Tongue (tissue), 3 donors: ENCODE data around the gene STK38. TPM values are rescaled to one million over a fixed set of nuclear protein-coding genes. Genes with fewer than 3 reads are reported as not detected.
"Not testable (repeated sequence)": the region's sequence is repeated elsewhere in the genome, so short reads cannot be mapped to it uniquely, and the experiment has no call there.

Experiments
- DNase-seq: peaks from one replicate; pipeline ENCODE4 v3.0.0-alpha.2; 2015
- small RNA-seq: library from RNA; depleted of rRNA; stranded (forward); fragments of <200 nt; gene quantifications from one replicate; pipeline ENCODE3, GENCODE V24; 2014; ENCODE audit warnings: low replicate concordance
- total RNA-seq: library from RNA; depleted of rRNA; stranded (reverse); fragments of >200 nt; gene quantifications from one replicate; pipeline ENCODE4 v1.2.3, GENCODE V29; 2014

The STK38 gene
- total RNA-seq, 1 donor from 2014 or later: 30.5 TPM

DNA sequence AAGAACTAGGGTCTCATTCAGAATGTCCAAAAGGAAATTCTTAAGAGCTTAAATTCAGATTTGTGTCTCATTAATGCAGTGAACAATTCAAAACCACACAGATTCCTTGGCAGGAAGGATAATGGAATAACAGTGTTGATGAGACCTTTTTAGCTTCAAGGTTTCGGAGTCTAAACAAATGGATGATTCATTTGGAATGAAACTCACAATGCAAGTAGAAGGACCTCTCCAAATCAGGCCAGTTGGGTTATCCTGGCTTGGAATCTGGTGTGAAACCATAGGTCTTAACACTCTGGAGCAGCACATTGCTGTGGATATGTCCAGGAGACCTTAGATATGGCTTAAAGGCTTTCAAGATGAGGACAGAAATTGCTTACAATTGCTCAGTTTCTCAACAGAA lies 59.6 kb downstream of the STK38 start:
- DNase-seq: no peak

DNA sequence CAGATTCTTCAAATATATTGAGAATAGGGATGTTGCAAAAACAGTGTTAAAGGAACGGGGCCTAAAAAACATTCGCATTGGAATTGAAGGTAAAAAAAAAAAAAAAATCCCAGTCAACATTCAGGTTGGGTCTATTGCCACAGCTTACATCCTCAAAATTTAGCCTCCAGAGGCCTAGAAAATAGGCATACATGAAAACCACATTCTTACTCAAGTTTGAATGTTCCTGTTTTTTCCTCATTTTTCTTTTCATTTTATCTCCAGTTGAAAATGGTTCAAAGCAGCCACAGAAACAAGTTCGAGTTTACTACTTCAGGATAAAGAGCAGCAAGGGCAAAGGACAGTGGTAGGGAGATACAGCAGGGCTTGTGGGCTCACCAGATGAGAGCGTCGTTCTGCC lies 62.5 kb downstream of the STK38 start:
- DNase-seq: no peak

DNA sequence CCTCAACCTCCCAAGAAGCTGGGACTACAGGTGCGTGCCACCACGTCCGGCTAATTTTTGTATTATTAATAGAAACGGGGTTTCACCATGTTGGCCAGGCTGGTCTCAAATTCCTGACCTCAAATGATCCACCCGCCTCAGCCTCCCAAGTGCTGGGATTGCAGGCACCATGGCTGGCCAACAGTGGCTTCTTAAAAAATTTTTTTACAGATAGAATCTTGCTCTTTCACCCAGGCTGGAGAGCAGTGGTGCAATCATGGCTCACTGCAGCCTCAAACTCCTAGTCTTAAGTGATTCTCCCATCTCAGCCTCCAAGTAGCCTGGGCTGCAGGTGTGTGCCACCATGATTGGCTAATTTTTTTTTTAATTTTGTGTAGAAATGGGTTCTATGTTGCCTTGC lies 64.0 kb downstream of the STK38 start:
- DNase-seq: not testable (repeated sequence)

DNA sequence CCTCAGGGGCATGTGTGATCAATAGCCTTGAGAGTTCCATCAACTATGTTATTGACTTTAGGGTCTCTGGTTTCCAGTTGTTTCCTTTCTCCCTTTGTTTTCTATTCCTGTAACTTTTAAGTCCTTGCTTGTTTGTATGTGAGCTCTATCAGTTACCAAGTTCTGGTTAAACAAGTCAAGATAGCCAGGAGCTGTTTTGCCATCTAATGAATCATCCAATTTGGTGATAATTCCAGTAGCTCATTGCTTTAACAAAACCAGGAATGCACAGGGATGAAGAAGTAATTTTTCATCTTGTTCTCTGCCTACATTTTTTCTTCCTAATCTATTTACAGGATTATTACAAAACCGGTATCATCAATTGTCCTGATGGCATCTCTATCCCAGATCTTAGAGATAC lies 68.0 kb downstream of the STK38 start:
- DNase-seq: no peak

DNA sequence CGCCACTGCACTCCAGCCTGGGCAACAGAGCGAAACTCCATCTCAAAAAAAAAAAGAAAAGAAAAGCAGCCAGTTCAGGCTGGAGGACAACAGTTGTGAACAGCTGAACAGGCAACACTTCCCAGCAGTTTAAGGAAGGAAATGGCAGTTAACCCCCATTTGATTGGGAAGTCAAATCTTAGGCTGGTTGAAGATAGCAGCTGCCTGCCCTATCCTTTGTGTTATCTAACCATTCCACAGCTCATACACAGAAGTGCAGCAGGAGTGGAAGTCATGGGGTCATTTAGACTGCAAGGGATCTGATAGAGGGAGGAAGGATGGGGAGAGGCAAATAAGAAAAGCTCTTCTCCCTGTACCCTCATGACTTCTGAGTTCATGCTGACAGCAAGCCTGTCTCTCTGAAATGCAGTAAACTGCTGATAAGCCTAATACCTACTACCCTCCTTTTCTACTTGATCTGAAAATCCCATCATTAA lies 69.2 kb downstream of the STK38 start:
- DNase-seq: no peak

DNA sequence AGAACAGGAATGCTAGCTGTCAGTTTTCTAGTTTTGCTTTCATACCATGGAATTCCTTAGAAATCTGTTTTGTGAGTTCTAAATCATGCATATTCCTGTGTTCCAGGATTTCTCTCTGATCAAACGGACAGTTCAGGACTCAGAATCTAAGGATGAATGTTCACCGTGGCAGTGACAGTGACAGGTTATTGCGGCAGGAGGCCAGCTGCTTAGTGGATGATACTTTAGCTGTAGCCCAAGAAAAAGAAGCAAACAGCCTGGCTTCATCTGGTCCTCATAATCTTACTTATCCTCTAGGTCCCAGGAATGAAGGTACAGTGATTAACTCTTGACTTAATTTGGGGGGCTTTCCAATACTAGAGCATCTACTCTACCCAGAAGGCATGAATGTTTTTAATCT lies 77.3 kb downstream of the STK38 start:
- DNase-seq: no peak

DNA sequence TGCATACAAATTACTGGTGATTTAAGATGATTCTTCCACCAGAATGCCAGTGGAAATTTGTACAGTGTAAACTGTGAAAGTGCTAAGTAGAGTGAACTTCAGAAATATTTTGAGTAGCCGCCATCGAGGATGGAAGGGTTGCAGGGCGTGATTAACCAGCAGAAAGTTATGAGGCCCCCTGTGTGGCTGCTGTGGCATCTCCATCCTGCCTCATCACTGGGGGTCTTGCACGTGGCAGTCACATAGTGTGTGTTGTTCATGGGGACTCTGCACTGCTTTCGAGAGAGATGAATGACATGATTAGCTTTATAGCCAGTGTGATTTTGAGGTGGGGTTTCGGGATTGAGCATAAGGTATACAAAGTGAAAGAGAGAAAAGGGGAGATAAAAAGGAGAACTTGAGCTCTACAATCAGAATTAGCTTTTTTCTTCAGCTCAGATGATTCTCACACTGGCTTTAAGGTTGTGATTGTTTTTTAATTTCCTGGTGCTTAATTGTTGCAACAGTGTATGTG lies 78.1 kb downstream of the STK38 start:
- no peak for DNase-seq

DNA sequence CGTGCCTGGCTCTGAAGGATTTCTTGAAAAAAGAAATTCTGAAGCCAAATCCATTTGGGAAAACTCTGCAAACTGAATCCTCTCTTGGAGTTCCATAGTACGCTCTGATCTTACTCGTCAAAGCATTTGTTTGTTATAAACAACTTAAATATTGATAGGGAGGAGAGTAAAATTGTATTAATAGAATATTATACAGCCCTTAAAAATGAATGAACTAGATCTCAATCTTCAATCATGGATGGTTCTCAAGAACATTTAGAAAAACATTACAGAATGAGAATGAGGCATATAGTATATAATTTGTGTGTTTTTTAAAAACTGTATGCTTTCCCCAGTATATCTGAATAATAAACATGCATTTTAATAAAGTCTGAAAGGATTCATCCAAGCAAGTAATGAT lies 79.7 kb downstream of the STK38 start:
- no peak for DNase-seq

DNA sequence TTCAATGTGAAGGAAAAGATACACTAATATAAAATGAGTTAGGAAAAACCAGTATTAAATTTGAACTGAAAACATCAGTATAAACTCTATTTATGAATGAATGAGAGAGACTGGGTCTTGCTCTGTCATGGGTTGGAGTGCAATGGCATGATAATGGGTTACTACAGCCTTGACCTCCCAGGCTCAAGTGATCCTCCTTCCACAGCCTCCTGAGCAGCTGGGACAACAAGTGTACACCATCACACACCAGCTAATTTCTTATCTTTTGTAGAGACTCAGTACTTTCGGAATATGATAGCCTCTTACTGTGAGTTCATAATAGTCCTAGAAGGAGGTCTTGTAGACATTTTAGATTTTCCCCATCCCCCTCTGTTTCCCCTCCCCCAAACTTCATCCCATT lies 83.0 kb downstream of the STK38 start:
- DNase-seq: no peak

DNA sequence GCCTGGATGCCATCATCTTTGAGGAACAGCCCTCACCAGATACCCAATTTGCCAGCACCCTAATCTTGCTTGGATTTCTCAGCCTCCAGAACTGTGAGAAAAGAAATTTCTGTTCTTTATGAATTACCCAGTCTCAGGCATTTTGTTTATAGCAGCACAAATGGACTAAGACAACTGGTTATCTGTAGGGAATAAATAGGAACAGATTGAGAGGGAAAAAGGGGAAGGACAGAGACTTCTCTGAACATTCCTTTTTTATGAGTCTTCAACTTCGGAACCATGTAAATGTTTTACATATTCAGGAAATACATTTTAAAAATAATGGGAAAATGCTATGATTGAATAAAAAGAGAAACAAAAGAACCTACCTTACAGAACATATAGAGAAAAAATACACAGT lies 83.6 kb downstream of the STK38 start:
- no peak for DNase-seq

DNA sequence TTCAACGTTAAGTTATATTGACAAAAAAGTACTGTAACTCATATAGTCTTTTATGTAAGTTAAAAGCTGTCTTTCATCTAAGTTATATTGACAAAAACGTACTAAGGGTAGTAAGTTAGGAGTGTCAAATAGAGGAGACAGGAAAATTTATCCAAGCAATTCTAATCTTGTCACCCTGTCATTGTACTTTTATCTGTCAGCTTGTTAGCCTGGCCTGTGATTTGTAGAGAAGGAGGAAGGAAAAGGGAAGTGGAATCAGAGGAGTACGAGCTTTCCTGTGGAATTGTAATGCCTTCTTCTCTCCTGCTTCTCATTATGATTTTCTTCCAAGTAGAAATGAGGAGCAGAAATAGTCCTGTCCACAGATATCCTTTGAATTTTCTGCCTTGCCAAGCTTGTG lies 85.6 kb downstream of the STK38 start:
- DNase-seq: no peak

DNA sequence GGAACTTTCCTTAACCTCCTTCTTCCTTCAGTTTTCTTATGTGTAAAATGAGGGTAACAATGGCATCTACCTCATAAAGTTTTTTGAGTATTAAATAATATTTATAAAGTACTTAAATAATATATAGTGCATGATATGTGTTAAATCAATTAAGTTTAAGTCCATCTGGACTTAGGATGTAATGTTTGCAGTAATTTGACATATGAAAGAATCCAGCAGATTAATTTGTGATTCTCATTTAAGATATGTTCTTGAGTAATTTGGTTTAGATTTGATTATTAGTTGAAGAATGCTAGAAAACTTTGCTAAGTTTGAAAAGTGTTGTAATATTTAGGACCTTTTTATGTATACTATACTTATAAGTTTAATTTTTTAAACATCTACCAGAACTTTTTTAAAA lies 86.4 kb downstream of the STK38 start:
- DNase-seq: no peak

DNA sequence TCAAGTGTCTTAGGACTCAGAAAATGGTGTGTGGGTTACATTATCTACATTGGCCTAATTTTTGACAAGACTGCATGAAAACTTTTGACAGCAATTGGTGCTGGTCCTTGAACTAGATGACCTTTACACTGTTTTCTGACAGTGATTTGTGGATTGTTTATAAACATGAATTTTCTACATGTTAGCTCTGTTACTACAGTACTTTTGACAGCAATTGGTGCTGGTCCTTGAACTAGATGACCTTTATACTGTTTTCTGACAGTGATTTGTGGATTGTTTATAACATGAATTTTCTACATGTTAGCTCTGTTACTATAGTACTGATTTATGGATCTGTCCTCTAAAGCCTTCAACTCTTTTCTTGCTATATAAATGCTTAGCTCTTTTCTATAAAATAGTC lies 87.8 kb downstream of the STK38 start:
- no peak for DNase-seq

DNA sequence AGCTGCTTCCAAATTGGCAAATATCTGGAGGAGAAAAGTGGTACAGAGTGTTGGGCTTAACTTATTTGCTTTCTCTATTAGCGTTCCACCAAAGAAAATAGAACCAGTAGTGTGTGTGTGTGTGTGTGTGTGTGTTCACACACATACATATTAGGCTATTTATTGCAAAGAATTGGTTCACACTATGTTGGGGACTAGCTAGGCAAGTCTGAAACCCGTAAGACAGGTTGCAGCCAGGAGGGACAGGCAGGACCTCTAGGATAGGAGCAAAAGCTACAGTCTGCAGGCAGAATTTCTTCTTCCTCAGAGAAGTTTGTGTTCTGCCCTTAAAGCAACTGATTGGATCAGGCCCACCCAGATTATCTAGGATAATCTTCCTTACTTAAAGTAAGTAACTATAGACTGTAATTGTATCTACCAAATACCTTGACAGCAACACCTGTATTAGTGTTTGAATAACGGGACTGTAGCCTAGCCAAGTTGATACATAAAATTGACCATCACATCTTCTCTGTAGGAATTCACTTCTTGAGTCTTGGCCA lies 91.7 kb downstream of the STK38 start:
- DNase-seq: peak; percentile 33

DNA sequence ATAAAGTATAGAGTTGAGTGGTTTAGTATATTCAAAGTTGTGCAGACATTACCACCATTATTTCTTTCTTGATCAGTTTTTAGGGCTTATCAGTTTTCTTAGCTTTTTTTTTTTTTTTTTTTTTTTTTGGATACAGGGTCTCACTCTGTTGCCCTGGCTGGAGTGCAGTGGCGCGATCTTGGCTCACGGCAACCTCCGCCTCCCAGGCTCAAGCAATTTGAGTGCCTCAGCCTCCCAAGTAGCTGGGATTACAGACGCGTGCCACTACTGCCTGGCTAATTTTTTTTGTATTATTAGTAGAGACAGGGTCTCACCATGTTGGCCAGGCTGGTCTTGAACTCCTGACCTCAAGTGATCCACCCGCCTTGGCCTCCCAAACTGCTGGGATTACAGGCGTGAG lies 94.4 kb downstream of the STK38 start:
- DNase-seq: not testable (repeated sequence)

DNA sequence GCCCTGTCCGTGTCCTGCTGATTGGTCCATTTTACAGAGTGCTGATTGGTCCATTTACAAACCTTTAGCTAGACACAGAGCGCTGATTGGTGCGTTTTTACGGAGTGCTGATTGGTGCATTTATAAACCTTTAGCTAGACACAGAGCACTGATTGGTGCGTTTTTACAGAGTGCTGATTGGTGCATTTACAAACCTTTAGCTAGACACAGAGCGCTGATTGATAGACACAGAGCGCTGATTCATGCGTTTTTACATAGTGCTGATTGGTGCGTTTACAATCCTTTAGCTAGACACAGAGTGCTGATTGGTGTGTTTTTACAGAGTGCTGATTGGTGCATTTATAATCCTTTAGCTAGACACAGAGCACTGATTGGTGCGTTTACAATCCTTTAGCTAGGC lies 98.1 kb downstream of the STK38 start:
- DNase-seq: not testable (repeated sequence)

DNA sequence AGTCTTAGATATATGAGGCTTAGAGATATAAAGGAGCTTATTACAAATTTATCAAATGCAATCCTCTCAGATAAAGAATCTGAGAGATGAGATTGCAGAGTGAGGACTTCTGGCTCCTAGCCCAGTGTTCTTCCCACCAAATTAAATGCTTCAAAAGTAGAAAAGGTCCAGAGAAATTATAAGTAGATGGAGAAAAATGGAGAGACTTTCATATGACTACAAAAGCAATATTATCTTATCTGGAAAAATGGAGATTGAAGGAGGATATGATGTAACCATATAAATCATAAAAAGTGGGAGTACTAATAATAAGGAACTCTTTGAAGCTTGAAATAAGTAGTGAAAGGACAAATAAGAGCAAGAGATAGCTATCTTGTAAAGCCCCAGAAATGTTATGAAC lies 101.7 kb downstream of the STK38 start:
- no peak for DNase-seq

DNA sequence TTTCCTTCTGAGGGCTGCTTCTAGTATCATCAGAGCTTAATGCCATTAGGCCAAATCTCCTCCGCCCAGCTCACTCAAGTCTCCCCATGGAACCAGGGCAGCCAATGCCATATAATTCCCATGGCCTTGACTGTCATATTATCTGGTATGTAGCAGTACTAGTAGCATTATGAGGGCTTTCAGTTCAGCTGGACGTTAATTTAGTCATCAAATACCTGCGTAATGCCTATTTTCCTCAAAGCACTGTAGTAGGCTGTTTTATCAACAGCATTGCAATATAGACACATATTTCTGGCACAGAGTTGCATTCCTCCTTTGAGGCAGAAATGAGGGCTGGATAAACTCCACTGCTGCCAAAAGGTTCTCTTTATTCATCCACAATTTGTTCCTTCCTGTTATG lies 102.8 kb downstream of the STK38 start:
- DNase-seq: peak; percentile 18

Small RNAs within 50 kb of the gene (small RNA-seq; reads per million reads assigned to genes)
- not detected for gene RN7SL502P

Other genes starting within 250 kb of the STK38 start
- not detected for gene BNIP5, start 210.6 kb downstream of the STK38 start, total RNA-seq
- 0.21 TPM for gene ETV7, start 159.8 kb downstream of the STK38 start, total RNA-seq
- not detected for gene PXT1, start 104.6 kb downstream of the STK38 start, total RNA-seq
- 85.1 TPM for gene KCTD20, start 104.5 kb downstream of the STK38 start, total RNA-seq
- gene SRSF3, start 46.9 kb upstream of the STK38 start, total RNA-seq: 285 TPM
- 99.0 TPM for gene CDKN1A, start 131.2 kb upstream of the STK38 start, total RNA-seq
- 0.62 TPM for gene RAB44, start 150.3 kb upstream of the STK38 start, total RNA-seq